T-helper 17 cell (primary cell): ENCODE results near the gene CREBBP. TPM values are rescaled to one million over a fixed set of nuclear protein-coding genes. Genes with fewer than 3 reads are reported as not detected.
"Not testable (repeated sequence)": the region's sequence is repeated elsewhere in the genome, so short reads cannot be mapped to it uniquely, and the experiment has no call there.

Source experiments
- ATAC-seq: fragments of 150-1000 bp; cut with Tn5 transposase; 2 replicates; pipeline ENCODE4 v1.10.0; 2021; ENCODE audit warnings: mild to moderate bottlenecking, moderate library complexity
- DNase-seq, 3 donors: peaks; one replicate each; pipeline versions ENCODE4 v3.0.0 to v3.0.0-alpha.2; 2020 to 2021
- H3K9me3 ChIP-seq: one replicate; pipeline ENCODE4 v1.7.0; 2013; ENCODE audit warnings: low read length, mild to moderate bottlenecking; ENCODE audit not compliant: control insufficient read depth, poor library complexity, severe bottlenecking
- H3K27ac Mint-ChIP-seq: one replicate; pipeline ENCODE4 v1.8.0; 2022; ENCODE audit warnings: mild to moderate bottlenecking, moderate library complexity, mixed read lengths
- H3K27me3 Mint-ChIP-seq: one replicate; pipeline ENCODE4 v1.8.0; 2022; ENCODE audit warnings: mixed read lengths
- H3K36me3 Mint-ChIP-seq: one replicate; pipeline ENCODE4 v1.8.0; 2022; ENCODE audit warnings: low read depth, mixed read lengths
- H3K4me1 Mint-ChIP-seq: one replicate; pipeline ENCODE4 v1.8.0; 2022; ENCODE audit warnings: mild to moderate bottlenecking, mixed read lengths
- H3K4me3 Mint-ChIP-seq: one replicate; pipeline ENCODE4 v1.8.0; 2022; ENCODE audit warnings: mild to moderate bottlenecking, moderate library complexity, mixed read lengths
- total RNA-seq, 4 donors: library from RNA in 2 of 4; stranded (reverse) in 2 of 4; gene quantifications; one replicate each; pipeline ENCODE4 v1.2.3 and lab custom pipeline; 2022 to 2026

The CREBBP gene
- total RNA-seq: 100 to 1,000 TPM; 158 to 173 TPM
- 140 to 183 reads per million in 2 donors for total RNA-seq (lab: John Stamatoyannopoulos, UW)

- H3K9me3 ChIP-seq: no peaks in the 10 kb centered on the region
- Mint-ChIP-seq H3K4me3 (peak within 1 kb of the TSS; percentile 92), H3K27ac (peak within 1 kb of the TSS; percentile 88), H3K27me3 (peaks cover 12% of the 10 kb centered on the region), H3K36me3 (no peaks in the 10 kb centered on the region), H3K4me1 (peaks cover 37% of the 10 kb centered on the region)
- ATAC-seq (peak; percentile 89), DNase-seq (peak; percentile 87 to 94 (median 89))
Measured at GRCh38 chr16:3880623-3881498, at the start of gene CREBBP. CREBBP (minus strand) TSS chr16:3880713; CDS start chr16:3879916, 797 bp downstream.

GRCh38 chr16:3927147-3927546 lies 46.6 kb upstream of the CREBBP start:
- ATAC-seq, H3K9me3 ChIP-seq, H3K4me3 Mint-ChIP-seq, H3K27ac Mint-ChIP-seq, DNase-seq, H3K36me3 Mint-ChIP-seq, H3K4me1 Mint-ChIP-seq: not testable (repeated sequence)
- peaks cover 19% of the 10 kb centered on the region for H3K27me3 Mint-ChIP-seq

- Mint-ChIP-seq H3K27me3 (peaks cover 33% of the 10 kb centered on the region), H3K36me3 (peaks cover 4% of the 10 kb centered on the region), H3K4me3 (no peak overlapping the region), H3K27ac (peak overlapping the region; percentile 68), H3K4me1 (no peaks in the 10 kb centered on the region)
- ATAC-seq (no peak), DNase-seq (no peak)
- H3K9me3 ChIP-seq: no peaks in the 10 kb centered on the region
Measured at GRCh38 chr16:3924763-3925162, 44.2 kb upstream of the CREBBP start.

DNA sequence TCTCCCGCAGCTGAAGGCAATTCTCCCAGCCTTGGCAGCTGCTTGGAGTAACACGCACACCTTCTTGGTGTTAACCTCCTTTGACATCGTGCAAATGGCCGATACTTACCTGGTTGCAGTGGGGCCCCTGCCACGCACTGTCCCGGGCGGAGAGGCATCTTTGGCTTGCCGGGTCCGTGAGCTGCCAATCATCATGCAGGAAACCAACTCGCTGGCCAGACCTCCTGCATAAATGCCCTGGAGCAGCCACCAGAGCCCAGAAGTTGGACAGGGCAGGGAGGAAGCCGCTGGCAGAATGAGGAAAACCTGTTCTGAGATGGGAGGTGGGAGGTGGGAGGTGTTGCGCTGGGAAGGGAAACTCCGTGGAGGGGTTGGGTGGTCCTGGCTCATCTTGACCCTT lies 41.7 kb upstream of the CREBBP start:
- Mint-ChIP-seq H3K4me3 (no peak overlapping the region), H3K4me1 (no peaks in the 10 kb centered on the region), H3K27me3 (peaks cover 33% of the 10 kb centered on the region), H3K27ac (peak overlapping the region; percentile 49), H3K36me3 (peaks cover 4% of the 10 kb centered on the region)
- no peak for DNase-seq
- H3K9me3 ChIP-seq: no peaks in the 10 kb centered on the region
- ATAC-seq: no peak

DNA sequence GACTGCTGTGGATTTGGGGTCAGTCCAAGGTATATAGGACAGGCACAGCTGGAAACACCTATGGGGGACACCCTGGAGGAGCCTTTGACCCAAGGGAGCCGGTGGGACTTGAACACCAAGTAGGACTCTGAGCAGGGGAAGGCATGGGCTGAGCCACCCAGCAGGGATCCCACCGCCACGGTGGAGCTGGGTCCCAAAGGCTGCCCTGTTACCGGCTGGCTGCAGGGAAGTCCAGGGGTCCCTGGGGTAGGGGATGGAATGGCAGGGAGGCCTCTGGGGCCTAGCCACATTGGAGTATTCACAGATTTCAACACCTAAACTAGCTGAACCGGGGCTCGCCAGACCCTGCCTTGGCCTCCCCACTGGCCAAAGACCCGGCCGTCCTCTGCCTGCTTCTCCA lies 39.7 kb upstream of the CREBBP start:
- Mint-ChIP-seq H3K27me3 (peaks cover 36% of the 10 kb centered on the region), H3K4me3 (no peak overlapping the region), H3K4me1 (no peaks in the 10 kb centered on the region), H3K36me3 (peaks cover 4% of the 10 kb centered on the region), H3K27ac (no peak overlapping the region)
- no peak for DNase-seq
- no peaks in the 10 kb centered on the region for H3K9me3 ChIP-seq
- ATAC-seq: no peak

DNA sequence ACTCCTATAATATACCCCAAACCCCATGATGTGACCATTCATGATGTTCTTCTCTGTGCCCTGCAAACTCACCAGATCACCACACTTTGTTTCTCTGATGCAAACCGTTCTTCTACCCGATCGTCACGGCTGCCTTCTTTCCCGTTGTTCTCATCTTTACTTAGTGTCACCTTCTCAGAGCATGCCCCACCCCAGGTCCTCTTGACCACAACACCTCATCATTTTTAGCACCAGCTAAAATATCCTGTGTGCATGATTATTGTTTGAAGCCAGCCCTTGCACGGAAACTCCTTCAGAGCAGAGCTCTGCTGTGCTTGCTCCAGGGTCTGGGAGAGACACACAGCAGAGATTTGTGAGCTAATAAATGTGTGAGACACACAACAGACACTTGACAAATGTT lies 38.9 kb upstream of the CREBBP start:
- H3K27ac Mint-ChIP-seq: no peak overlapping the region
- H3K27me3 Mint-ChIP-seq: peaks cover 42% of the 10 kb centered on the region
- no peak overlapping the region for H3K4me3 Mint-ChIP-seq
- ATAC-seq: no peak
- peaks cover 4% of the 10 kb centered on the region for H3K36me3 Mint-ChIP-seq
- no peaks in the 10 kb centered on the region for H3K9me3 ChIP-seq
- no peaks in the 10 kb centered on the region for H3K4me1 Mint-ChIP-seq
- DNase-seq: no peak

DNA sequence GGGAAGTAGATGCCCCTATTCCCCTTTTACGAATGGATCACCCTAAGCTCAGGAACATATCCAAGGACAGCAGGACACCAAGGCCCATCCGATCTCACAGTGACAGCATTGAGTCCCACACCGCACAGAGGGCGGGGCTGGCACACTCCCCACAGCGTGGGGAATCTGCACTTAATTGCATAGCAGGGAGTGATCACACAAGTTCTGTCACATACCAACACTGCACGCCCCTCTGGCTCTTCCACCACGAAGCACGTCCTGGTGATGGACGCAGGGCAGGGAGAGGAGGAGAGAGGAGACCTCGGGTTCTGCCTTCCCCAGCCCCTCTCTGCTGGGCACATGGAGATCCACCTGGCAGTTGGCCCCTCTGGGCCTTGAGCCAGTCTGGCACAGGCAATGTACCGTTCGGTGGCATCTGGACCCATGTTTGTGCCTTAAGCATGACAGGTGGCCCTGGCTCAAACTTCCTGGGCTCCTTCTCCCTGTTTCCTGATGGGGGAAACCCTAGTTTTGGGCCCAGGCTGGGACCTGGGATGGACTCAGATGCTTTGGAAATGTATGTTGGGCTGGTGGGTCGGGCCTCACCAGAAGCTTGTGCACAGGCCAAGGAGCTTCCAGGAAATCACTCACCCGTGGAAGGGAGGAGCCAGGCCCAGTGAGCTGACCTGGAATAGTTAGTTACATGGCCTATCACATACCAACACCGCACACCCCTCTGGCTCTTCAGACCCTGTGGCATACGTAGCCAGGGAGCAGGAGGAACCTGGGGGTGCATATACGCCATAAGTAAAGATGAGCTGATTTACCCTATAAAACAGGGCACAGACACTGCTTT lies 35.1 kb upstream of the CREBBP start:
- DNase-seq: no peak
- Mint-ChIP-seq H3K27ac (no peak overlapping the region), H3K27me3 (peaks cover 13% of the 10 kb centered on the region), H3K4me1 (no peaks in the 10 kb centered on the region), H3K36me3 (peaks cover 3% of the 10 kb centered on the region), H3K4me3 (no peak overlapping the region)
- ATAC-seq: no peak
- H3K9me3 ChIP-seq: no peaks in the 10 kb centered on the region

- Mint-ChIP-seq H3K27ac (no peak overlapping the region), H3K4me1 (no peaks in the 10 kb centered on the region)
Measured at GRCh38 chr16:3912897-3913296, 32.4 kb upstream of the CREBBP start.

GRCh38 chr16:3912373-3912772 lies 31.9 kb upstream of the CREBBP start:
- no peak for ATAC-seq
- DNase-seq: no peak
- Mint-ChIP-seq H3K27me3 (peaks cover 13% of the 10 kb centered on the region), H3K27ac (no peak overlapping the region), H3K36me3 (no peaks in the 10 kb centered on the region), H3K4me1 (no peaks in the 10 kb centered on the region), H3K4me3 (no peak overlapping the region)
- no peaks in the 10 kb centered on the region for H3K9me3 ChIP-seq

More at GRCh38 chr16:3912897-3913296, 32.4 kb upstream of the CREBBP start:
- no peaks in the 10 kb centered on the region for H3K9me3 ChIP-seq
- no peak for ATAC-seq
- Mint-ChIP-seq H3K36me3 (no peaks in the 10 kb centered on the region), H3K27me3 (peaks cover 13% of the 10 kb centered on the region), H3K4me3 (no peak overlapping the region)
- DNase-seq: no peak

DNA sequence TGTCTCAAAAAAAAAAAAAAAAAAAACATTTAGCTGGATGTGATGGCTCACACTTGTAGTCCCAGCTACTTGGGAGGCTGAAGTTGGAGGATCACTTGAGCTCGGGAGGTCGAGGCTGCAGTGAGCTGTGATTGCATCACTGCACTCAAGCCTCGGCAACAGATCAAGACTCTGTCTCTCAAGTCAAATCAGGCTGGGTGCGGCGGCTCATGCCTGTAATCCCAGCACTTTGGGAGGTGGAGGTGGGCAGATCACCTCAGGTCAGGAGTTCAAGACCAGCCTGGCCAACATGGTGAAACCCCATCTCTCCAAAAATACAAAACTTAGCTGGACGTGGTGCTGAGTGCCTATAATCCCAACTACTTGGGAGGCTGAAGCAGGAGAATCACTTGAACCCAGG lies 31.2 kb upstream of the CREBBP start:
- H3K36me3 Mint-ChIP-seq, H3K9me3 ChIP-seq, DNase-seq, ATAC-seq, H3K4me3 Mint-ChIP-seq, H3K27ac Mint-ChIP-seq, H3K4me1 Mint-ChIP-seq: not testable (repeated sequence)
- peaks cover 13% of the 10 kb centered on the region for H3K27me3 Mint-ChIP-seq

GRCh38 chr16:3909791-3910583 lies 29.5 kb upstream of the CREBBP start:
- H3K36me3 Mint-ChIP-seq: no peaks in the 10 kb centered on the region
- H3K27me3 Mint-ChIP-seq: peaks cover 10% of the 10 kb centered on the region
- H3K27ac Mint-ChIP-seq: no peak overlapping the region
- no peaks in the 10 kb centered on the region for H3K4me1 Mint-ChIP-seq
- no peak for ATAC-seq
- no peak overlapping the region for H3K4me3 Mint-ChIP-seq
- no peak for DNase-seq
- H3K9me3 ChIP-seq: no peaks in the 10 kb centered on the region

- H3K27me3 Mint-ChIP-seq: peaks cover 6% of the 10 kb centered on the region
- no peaks in the 10 kb centered on the region for H3K9me3 ChIP-seq
- no peaks in the 10 kb centered on the region for H3K36me3 Mint-ChIP-seq
- ATAC-seq (no peak), DNase-seq (no peak)
- H3K27ac Mint-ChIP-seq: no peak overlapping the region
- no peak overlapping the region for H3K4me3 Mint-ChIP-seq
- H3K4me1 Mint-ChIP-seq: no peaks in the 10 kb centered on the region
Measured at GRCh38 chr16:3908951-3909437, 28.5 kb upstream of the CREBBP start.
